Activated naive CD8-positive, alpha-beta T cell (primary cell): ENCODE data around the gene EIPR1.

Experiments
- H3K27ac Mint-ChIP-seq: one replicate; pipeline ENCODE4 v1.8.0; 2021; ENCODE audit warnings: mixed read lengths
- H3K27me3 Mint-ChIP-seq: one replicate; pipeline ENCODE4 v1.8.0; 2021; ENCODE audit warnings: mixed read lengths
- H3K36me3 Mint-ChIP-seq: one replicate; pipeline ENCODE4 v1.8.0; 2021; ENCODE audit warnings: mixed read lengths
- H3K4me1 Mint-ChIP-seq: one replicate; pipeline ENCODE4 v1.8.0; 2021; ENCODE audit warnings: low read depth, mixed read lengths
- H3K4me3 Mint-ChIP-seq: one replicate; pipeline ENCODE4 v1.8.0; 2021; ENCODE audit warnings: mild to moderate bottlenecking, mixed read lengths
- H3K9me3 Mint-ChIP-seq: one replicate; pipeline ENCODE4 v1.8.0; 2021; ENCODE audit warnings: low read depth, mixed read lengths

Gene EIPR1

GRCh38 chr2:3409627-3410170 is 32.1 kb upstream of the EIPR1 start:
- H3K4me1 Mint-ChIP-seq = peaks cover 18% of the 10 kb centered on the region
- no peaks in the 10 kb centered on the region for H3K27me3 Mint-ChIP-seq
- no peak overlapping the region for H3K4me3 Mint-ChIP-seq
- H3K36me3 Mint-ChIP-seq = peaks cover 4% of the 10 kb centered on the region
- H3K9me3 Mint-ChIP-seq = no peaks in the 10 kb centered on the region
- no peak overlapping the region for H3K27ac Mint-ChIP-seq

- no peaks in the 10 kb centered on the region for H3K27me3 Mint-ChIP-seq
- peaks cover 25% of the 10 kb centered on the region for H3K4me1 Mint-ChIP-seq
- H3K4me3 Mint-ChIP-seq = no peak overlapping the region
- H3K27ac Mint-ChIP-seq = no peak overlapping the region
- H3K9me3 Mint-ChIP-seq = no peaks in the 10 kb centered on the region
- peaks cover 7% of the 10 kb centered on the region for H3K36me3 Mint-ChIP-seq
Observed at GRCh38 chr2:3408781-3409180, 31.2 kb upstream of the EIPR1 start.

GRCh38 chr2:3406501-3406900 is 28.9 kb upstream of the EIPR1 start:
- Mint-ChIP-seq H3K4me3 (no peak overlapping the region), H3K4me1 (peaks cover 21% of the 10 kb centered on the region), H3K27ac (no peak overlapping the region), H3K27me3 (no peaks in the 10 kb centered on the region), H3K9me3 (no peaks in the 10 kb centered on the region), H3K36me3 (peaks cover 10% of the 10 kb centered on the region)

GRCh38 chr2:3405876-3406275 is 28.3 kb upstream of the EIPR1 start:
- H3K27me3 Mint-ChIP-seq = no peaks in the 10 kb centered on the region
- no peaks in the 10 kb centered on the region for H3K9me3 Mint-ChIP-seq
- H3K4me1 Mint-ChIP-seq = peaks cover 18% of the 10 kb centered on the region
- no peak overlapping the region for H3K27ac Mint-ChIP-seq
- no peak overlapping the region for H3K4me3 Mint-ChIP-seq
- H3K36me3 Mint-ChIP-seq = peaks cover 10% of the 10 kb centered on the region

GRCh38 chr2:3405307-3405706 is 27.7 kb upstream of the EIPR1 start:
- Mint-ChIP-seq H3K4me3 (no peak overlapping the region), H3K27me3 (no peaks in the 10 kb centered on the region), H3K36me3 (peaks cover 10% of the 10 kb centered on the region), H3K9me3 (no peaks in the 10 kb centered on the region), H3K27ac (no peak overlapping the region), H3K4me1 (peaks cover 19% of the 10 kb centered on the region)

- no peak overlapping the region for H3K4me3 Mint-ChIP-seq
- no peaks in the 10 kb centered on the region for H3K9me3 Mint-ChIP-seq
- H3K4me1 Mint-ChIP-seq = peaks cover 15% of the 10 kb centered on the region
- no peaks in the 10 kb centered on the region for H3K27me3 Mint-ChIP-seq
- peaks cover 10% of the 10 kb centered on the region for H3K36me3 Mint-ChIP-seq
- H3K27ac Mint-ChIP-seq = no peak overlapping the region
Observed at GRCh38 chr2:3404349-3404894, 26.8 kb upstream of the EIPR1 start.

- Mint-ChIP-seq H3K4me3 (no peak overlapping the region), H3K27ac (no peak overlapping the region), H3K27me3 (no peaks in the 10 kb centered on the region), H3K9me3 (no peaks in the 10 kb centered on the region), H3K4me1 (peaks cover 17% of the 10 kb centered on the region), H3K36me3 (peaks cover 10% of the 10 kb centered on the region)
Observed at GRCh38 chr2:3403587-3404334, 26.1 kb upstream of the EIPR1 start.

- peaks cover 16% of the 10 kb centered on the region for H3K9me3 Mint-ChIP-seq
- H3K27ac Mint-ChIP-seq = no peak overlapping the region
- peaks cover 16% of the 10 kb centered on the region for H3K4me1 Mint-ChIP-seq
- no peaks in the 10 kb centered on the region for H3K27me3 Mint-ChIP-seq
- peaks cover 28% of the 10 kb centered on the region for H3K36me3 Mint-ChIP-seq
- no peak overlapping the region for H3K4me3 Mint-ChIP-seq
Observed at GRCh38 chr2:3399829-3400228, 22.2 kb upstream of the EIPR1 start.

GRCh38 chr2:3399381-3399780 is 21.8 kb upstream of the EIPR1 start:
- H3K27ac Mint-ChIP-seq = no peak overlapping the region
- peaks cover 32% of the 10 kb centered on the region for H3K36me3 Mint-ChIP-seq
- H3K9me3 Mint-ChIP-seq = peaks cover 17% of the 10 kb centered on the region
- peaks cover 16% of the 10 kb centered on the region for H3K4me1 Mint-ChIP-seq
- H3K4me3 Mint-ChIP-seq = no peak overlapping the region
- no peaks in the 10 kb centered on the region for H3K27me3 Mint-ChIP-seq

GRCh38 chr2:3398857-3399256 is 21.2 kb upstream of the EIPR1 start:
- peaks cover 31% of the 10 kb centered on the region for H3K36me3 Mint-ChIP-seq

GRCh38 chr2:3396920-3397559 is 19.4 kb upstream of the EIPR1 start:
- Mint-ChIP-seq H3K36me3 (peaks cover 36% of the 10 kb centered on the region), H3K4me3 (no peak overlapping the region), H3K9me3 (peaks cover 17% of the 10 kb centered on the region), H3K27me3 (no peaks in the 10 kb centered on the region), H3K27ac (no peak overlapping the region), H3K4me1 (peaks cover 20% of the 10 kb centered on the region)

More at GRCh38 chr2:3398857-3399256, 21.2 kb upstream of the EIPR1 start:
- Mint-ChIP-seq H3K9me3 (peaks cover 17% of the 10 kb centered on the region), H3K4me3 (no peak overlapping the region), H3K27me3 (no peaks in the 10 kb centered on the region), H3K27ac (no peak overlapping the region), H3K4me1 (peaks cover 10% of the 10 kb centered on the region)

- Mint-ChIP-seq H3K27ac (no peak overlapping the region), H3K36me3 (peaks cover 30% of the 10 kb centered on the region), H3K27me3 (no peaks in the 10 kb centered on the region), H3K9me3 (peaks cover 17% of the 10 kb centered on the region), H3K4me3 (no peak overlapping the region), H3K4me1 (peaks cover 25% of the 10 kb centered on the region)
Observed at GRCh38 chr2:3392216-3392615, 14.6 kb upstream of the EIPR1 start.

GRCh38 chr2:3390041-3390440 is 12.4 kb upstream of the EIPR1 start:
- peaks cover 25% of the 10 kb centered on the region for H3K4me1 Mint-ChIP-seq
- H3K27me3 Mint-ChIP-seq = no peaks in the 10 kb centered on the region
- peaks cover 4% of the 10 kb centered on the region for H3K9me3 Mint-ChIP-seq
- H3K36me3 Mint-ChIP-seq = peaks cover 18% of the 10 kb centered on the region
- H3K4me3 Mint-ChIP-seq = no peak overlapping the region
- H3K27ac Mint-ChIP-seq = no peak overlapping the region

GRCh38 chr2:3389193-3389592 is 11.6 kb upstream of the EIPR1 start:
- H3K4me3 Mint-ChIP-seq = no peak overlapping the region
- H3K36me3 Mint-ChIP-seq = peaks cover 11% of the 10 kb centered on the region
- H3K9me3 Mint-ChIP-seq = no peaks in the 10 kb centered on the region
- peaks cover 28% of the 10 kb centered on the region for H3K4me1 Mint-ChIP-seq
- H3K27ac Mint-ChIP-seq = no peak overlapping the region
- H3K27me3 Mint-ChIP-seq = no peaks in the 10 kb centered on the region

GRCh38 chr2:3388412-3388738 is 10.8 kb upstream of the EIPR1 start:
- peaks cover 31% of the 10 kb centered on the region for H3K4me1 Mint-ChIP-seq

More at GRCh38 chr2:3388412-3388738, 10.8 kb upstream of the EIPR1 start:
- H3K36me3 Mint-ChIP-seq = peaks cover 8% of the 10 kb centered on the region
- H3K27ac Mint-ChIP-seq = no peak overlapping the region
- no peak overlapping the region for H3K4me3 Mint-ChIP-seq
- no peaks in the 10 kb centered on the region for H3K27me3 Mint-ChIP-seq
- H3K9me3 Mint-ChIP-seq = no peaks in the 10 kb centered on the region
